NCI-H146 treated with DMSO at 0.1 percent for 48 hours (cell line): ENCODE data around the gene SLC39A1.

Experiments used
- DNase-seq: peaks from one replicate; lab custom pipeline; 2025; ENCODE audit not compliant: unreplicated experiment; lab: John Stamatoyannopoulos, UW

Gene SLC39A1

DNA sequence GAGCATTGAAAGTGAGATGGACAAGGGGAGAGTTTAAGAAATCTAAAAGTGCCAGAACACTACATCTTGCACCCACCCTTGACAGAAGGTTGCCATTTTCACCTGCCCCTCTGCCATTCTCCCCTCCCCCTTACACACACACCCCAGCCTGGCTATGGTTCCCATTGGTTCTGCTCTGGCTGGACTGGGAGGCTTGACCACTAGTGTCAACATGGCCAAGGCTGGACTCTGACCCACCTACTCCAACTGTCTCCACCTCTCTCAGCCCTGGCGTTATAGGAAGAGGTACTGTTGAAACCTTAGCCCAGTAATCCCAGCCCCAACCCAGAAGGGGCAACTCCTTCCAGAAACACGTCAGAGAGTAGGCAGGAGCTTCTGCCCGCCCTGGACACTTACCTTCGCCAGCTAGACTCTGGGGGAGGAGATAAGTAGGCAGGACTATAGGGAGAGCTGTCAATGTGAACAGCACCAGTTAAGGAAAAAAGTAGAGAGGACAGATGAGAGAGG is 9.4 kb downstream of the SLC39A1 start:
- no peak for DNase-seq

GRCh38 chr1:153951801-153952200 is 11.5 kb downstream of the SLC39A1 start:
- no peak for DNase-seq

- DNase-seq, result no peak
Observed at GRCh38 chr1:153951183-153951582, 12.2 kb downstream of the SLC39A1 start.

DNA sequence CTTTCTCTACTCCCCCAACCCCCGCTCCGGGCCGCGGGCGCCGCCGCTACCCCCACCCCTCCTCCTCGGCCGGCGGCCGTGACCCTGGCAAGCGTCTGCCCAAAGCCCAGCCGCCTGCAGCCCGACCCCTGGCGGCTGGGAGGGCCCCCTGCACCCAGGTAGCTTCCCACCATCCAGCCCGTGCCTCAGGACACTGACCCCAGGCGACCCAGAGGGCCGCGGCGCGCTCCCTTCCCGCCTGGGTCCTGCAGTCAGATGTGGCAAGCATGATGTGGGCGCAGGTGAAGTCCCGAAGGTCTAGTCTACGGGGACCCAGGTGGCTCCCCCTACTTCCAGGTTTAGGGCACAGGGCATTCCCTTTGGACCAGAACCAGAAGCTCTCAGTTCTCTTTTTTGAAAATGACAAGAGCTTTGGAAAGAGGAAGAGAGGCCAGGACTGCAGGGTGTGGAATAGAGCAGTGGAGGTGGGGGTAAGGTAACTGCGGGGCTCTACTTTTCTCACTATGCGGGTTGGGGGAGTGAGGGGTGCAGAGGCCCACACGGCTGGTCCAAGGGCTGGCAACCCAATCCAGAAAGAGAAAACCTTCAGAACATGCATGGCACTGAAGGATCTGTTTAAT is 16.6 kb downstream of the SLC39A1 start, which contains the start of gene DENND4B:
Gene DENND4B (minus strand): TSS at position 97 of the 620 bp plus-strand sequence. CDS start 2,344 bp downstream, outside the sequence.
- DNase-seq, result peak; percentile 43

- peak; percentile 14 for DNase-seq
Observed at GRCh38 chr1:153945795-153946621, 17.3 kb downstream of the SLC39A1 start.

- no peak for DNase-seq
Observed at GRCh38 chr1:153945131-153945794, 18.1 kb downstream of the SLC39A1 start.

DNA sequence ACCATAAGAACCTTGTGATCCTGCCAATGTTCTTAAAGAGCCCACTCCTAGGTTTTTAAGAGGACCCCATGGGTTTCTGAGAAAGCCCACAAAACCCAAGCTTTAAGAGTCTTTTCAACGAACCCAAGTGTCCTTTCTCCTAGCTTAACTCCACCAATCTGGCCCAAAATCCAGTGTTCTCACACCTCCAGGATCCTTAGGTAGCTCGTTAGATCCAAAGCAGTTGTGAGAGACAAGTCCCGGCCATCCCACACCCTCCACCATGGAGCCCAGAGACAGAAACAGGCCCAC is 18.6 kb downstream of the SLC39A1 start:
- DNase-seq, result no peak

GRCh38 chr1:153944005-153944826 is 19.1 kb downstream of the SLC39A1 start:
- no peak for DNase-seq

- no peak for DNase-seq
Observed at GRCh38 chr1:153942766-153943549, 20.4 kb downstream of the SLC39A1 start.

DNA sequence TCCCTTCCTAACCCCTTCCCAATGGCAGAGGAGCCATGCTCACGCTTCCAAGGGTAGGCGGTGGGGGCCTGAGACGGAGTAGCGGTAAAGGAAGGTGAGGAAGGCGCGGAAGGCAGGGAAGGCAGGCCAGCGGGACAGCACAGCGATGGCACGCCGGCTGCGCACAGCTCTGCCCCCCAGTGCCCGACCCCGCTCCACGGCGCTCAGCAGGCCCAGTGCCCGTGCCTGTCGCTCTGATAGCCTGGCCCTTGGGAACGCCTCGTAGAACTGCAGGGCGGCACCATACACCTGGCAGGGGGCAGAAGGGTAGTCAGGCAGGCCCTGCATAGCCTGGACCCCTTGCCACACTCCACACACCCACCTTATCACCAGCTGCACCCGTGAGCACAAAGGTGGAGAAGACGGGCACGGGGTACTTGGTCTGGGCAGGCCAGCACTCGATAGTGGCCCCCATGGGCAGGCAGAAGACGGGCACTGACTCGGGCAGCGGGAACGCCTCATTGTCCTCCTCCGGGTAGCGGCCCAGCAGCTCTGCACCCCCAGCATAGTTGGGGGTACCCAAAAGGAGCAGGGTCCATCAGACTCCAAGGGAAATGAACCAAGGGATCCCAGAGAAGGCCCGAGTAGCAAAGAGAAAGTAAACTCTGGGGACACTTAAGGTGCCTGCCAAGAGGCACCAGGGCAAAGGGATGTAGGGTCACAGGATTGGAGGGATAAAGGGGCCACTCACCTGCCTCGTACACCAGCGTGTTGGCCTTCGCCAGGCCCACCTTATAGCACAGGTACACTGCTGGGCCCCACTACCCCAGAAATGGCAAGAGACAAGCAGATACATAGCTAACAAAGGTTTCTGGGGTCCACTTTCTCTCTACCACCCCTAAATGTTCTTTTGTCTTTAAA is 21.3 kb downstream of the SLC39A1 start:
- no peak for DNase-seq

- DNase-seq, result no peak
Observed at GRCh38 chr1:153940756-153941155, 22.6 kb downstream of the SLC39A1 start.

- no peak for DNase-seq
Observed at GRCh38 chr1:153939476-153939875, 23.9 kb downstream of the SLC39A1 start.

DNA sequence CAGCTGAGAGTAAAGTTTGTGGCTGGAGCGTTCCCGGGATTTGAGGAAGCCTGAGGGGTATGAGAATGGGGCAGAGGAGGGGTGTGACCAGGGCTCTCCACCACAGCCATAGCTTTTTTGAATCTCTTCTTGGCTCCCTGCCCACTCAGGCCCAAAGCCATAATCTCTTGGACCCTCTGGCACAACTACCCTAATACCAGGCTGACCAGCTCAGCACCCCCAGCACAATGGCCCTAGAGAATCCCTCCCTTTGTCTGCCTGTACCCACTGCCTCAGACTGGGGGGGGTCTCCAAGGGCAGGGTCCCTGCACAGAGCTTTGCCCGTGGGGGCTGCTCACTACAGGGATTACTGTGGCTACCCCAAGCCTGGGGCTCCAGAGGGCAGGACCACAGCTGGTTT is 24.3 kb downstream of the SLC39A1 start:
- no peak for DNase-seq

- DNase-seq, result no peak
Observed at GRCh38 chr1:153937331-153937730, 26.0 kb downstream of the SLC39A1 start.

DNA sequence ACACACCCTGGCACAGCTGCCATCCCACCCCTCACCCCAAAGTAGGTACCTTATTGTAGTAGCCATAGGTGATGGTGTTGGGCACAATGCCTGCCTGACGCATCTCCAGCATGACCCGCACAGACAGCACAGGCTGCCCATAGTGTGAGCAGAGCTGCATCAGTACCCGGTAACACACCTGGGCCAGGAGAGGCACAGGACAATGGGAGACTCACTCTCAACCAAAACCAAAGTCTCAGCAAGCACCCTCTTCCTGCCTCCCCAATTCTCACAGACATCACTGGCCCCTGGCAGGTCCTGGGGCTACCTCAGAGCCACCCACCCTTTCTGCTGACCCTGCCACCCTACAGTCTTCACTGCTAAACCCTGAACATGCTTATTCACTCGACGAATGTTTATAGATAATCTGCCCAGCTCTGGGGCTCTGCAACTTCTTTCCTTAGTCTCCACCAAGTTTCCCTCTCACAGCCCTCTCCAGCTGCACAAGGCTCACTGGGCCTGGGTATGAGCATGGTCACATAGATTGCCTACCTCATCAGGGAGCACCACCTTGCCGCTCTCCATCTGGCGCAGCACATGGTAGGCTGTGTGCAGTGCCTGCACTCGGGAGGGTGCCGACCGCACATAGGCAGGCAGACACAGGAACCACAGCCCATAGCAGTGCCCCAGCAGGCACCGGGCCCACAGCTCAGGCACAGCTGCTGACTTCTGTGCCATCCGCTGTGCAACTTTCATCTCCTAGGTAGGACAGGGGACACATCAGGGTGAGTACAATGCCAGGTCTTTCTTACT is 27.1 kb downstream of the SLC39A1 start:
- DNase-seq, result no peak

- no peak for DNase-seq
Observed at GRCh38 chr1:153934746-153935145, 28.6 kb downstream of the SLC39A1 start.

- no peak for DNase-seq
Observed at GRCh38 chr1:153933955-153934354, 29.4 kb downstream of the SLC39A1 start.

DNA sequence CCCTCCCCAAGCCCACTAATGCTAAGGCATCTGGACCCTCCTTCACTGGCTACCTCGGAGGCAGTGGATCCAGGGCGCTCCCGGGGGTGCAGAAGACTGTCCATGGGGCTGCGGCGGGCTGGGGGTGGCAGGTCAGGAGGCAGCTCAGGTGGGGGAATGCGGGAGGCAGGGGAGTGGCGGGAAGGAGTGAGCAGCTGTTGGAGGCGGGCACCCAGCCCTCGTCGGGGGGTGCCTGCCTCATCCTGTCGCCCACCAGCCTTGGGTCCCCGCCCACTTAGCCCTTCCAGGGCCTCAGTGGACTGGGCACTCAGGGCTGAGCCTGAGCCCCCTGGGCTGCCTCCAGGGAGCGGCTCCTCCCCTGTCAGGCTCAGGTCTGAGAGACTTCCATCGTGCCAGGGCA is 29.9 kb downstream of the SLC39A1 start:
- DNase-seq, result no peak
